Activated CD8-positive, alpha-beta memory T cell treated with anti-CD3 and anti-CD28 coated beads, Interleukin-2, amount 50 U/mL, for 1 hour (primary cell): Measurements from ENCODE around the gene VAV2.

ENCODE experiments used
- DNase-seq: peaks from one replicate; pipeline ENCODE4 v3.0.0-alpha.2; 2020; ENCODE audit errors: extremely low read depth

Gene VAV2

DNA sequence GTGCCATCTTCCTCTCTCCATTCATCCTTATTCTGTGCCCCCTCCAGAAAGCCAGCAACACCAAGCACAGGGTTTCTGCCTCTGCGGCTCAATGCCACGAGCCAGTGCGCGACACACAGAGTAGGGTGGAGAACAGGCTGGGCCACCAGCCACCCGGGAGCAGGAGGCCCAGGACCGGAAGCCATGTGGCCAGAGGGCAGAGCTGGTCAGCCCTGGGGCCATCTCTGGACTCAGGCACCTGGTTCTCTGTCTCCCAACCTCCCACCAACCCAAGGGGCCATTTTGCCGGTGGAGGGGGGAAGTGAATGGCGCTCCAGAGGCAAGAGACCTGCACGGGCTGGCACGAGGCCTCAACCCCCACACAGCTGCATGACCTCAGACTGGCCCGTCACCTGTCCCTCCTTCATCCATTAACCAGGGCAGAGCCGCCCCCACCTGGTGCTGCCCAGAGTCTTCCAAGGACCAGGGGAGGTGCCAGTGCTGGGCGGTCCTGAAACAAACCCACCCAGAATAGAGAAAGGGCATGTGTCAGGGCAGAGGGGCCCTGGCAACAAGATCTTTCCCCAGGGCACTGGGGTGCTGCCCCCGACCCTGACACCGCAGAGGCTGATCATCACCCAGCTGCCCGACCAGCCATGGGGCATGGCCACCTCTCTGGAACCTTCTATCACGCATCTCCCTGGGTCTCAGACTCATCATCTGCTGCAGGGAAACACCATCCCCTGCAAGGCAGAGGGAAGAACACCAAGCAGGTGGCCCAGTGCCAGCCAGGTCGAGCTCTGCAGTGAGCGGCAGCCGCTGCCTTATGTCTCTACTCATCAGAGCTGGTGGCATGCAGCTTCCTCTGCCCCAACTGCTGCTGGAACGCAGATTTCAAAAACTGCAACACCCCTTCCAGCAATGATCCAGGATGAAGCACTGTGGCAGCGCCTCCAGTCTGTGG lies 11.9 kb downstream of the VAV2 start:
- DNase-seq: no peak

DNA sequence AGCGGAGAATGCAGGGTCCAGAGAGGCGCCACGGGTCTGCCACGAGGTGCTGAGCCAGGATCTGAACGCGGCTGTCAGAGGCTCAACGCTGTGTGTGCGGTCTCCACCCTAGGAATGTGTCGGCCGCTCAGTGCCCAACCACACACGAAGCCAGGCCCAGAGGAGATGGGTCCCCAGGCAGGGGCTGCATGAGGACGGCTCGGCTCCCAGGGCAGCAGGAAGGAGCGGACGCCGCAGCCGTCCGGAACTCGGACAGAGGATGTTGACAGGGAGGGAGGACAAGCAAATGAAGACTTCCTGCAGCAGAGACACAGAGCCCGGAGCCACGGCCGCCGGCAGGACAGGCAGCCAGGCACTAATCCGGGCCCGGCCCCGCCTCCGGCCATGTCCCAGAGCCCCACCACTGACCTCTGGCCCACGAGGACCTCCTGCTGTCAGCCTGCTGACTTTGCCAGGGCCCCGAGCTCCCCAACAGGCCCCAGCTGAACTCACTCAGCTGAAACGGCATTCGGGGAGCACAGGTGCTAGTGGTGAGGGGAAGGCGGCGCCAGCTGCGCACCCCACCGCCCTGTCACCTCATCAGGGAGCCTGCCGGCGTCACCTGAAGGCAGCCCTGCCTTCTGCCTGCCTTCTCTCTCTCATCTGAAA lies 12.7 kb downstream of the VAV2 start:
- DNase-seq: no peak

DNA sequence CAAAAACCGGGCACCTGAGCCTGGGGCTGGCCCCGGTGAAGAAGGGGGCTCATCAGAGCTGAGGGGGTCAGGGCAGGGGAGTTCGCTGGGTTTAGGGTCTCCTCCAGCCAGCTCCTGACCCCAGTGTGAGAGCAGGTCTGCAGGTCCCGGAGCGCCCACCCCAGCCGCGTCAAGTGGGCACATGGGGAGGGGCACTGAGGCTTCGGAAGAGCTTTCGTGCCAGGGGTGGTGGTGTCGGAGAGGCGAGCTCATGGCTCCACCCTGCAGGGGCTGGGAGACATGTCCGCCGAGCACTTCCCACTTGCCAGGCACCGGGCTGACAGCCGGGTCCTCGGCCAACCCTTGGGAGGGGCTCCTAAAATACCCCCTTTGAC lies 13.2 kb downstream of the VAV2 start:
- DNase-seq: no peak

DNA sequence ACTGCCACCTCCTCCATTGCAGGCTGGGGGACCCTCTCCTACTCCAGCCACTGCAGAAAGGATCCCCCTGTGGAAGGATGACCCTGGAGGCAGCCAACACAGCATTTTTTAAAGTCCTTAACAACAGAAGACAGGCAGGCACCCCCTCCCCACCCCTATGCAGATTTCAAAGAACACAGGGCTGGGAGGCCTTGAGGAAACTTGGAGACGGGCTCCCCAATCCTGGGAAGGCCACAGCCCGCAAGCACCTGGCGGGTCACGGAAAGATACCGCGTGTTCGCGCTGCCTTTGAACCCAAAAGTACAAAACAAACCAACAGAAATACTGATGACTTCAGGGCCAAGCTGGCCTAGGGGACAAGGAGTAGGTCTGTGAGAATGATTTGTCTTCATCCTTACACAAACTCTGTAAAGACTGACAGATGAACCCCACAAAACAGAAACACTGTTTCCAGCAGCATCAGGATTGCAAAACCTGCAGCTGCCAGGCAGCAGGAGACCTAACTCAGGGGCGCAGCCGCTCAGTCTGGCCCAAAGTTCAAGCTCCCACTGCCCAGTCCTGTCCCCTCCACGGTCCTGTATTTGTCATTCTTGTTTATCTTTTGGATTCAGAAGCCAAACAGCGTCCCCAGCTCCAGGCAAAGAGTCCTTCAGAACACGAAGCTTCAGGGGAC lies 13.8 kb downstream of the VAV2 start:
- DNase-seq: no peak

DNA sequence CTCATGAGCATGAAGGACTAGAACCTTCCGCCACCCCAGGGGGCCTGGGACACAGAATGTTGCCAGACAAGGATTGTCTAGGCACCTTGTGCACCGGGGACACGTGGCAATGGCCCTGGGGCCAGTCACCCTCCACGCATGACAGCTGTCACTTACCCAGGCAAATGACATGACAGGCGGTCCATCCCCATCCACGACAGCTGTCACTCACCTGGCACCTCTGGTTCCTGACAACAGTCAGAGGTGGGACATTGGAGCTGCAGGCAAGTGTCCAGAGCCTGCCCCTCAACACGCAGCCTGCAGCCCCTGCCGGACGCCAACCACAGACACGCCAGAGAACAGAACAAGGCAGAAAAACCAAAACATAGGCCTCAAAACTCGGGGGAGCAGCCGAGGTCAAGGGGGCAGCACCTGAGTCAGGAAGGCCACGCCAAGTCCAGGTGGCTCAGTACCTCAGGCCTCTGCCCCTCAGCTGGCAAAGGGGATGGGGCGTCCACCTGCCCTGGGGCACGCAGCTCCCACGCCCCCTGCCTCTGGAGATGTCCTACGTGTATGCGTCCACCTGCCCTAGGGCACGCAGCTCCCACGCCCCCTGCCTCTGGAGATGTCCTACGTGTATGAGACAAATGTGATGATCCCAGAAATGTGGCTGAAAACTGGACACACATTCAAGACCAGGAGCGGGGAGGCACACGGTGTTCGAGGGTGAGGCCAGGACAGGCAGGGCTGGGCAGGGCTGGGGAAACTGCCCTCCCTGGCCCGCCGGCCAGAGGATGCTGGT lies 14.5 kb downstream of the VAV2 start:
- DNase-seq: no peak

DNA sequence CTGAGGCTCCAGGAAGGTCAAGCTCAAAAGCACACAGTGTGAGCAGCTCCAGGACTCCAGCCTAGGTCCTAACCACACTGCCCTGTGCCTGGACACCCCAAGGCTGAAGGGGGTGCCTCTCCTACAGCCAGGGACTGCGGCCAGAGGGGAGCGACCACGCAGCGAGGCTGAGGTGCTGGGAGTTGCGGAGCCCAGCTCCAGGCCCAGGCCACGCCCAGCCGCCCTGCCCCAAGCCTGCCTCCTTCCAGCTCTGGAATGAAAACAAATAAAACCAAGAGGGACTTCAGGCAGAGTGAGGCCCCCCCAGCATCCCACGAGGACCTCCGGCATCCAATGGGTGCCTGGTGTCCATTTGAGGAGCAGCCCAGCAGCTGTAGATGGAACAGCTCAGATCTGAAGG lies 15.2 kb downstream of the VAV2 start:
- DNase-seq: no peak

DNA sequence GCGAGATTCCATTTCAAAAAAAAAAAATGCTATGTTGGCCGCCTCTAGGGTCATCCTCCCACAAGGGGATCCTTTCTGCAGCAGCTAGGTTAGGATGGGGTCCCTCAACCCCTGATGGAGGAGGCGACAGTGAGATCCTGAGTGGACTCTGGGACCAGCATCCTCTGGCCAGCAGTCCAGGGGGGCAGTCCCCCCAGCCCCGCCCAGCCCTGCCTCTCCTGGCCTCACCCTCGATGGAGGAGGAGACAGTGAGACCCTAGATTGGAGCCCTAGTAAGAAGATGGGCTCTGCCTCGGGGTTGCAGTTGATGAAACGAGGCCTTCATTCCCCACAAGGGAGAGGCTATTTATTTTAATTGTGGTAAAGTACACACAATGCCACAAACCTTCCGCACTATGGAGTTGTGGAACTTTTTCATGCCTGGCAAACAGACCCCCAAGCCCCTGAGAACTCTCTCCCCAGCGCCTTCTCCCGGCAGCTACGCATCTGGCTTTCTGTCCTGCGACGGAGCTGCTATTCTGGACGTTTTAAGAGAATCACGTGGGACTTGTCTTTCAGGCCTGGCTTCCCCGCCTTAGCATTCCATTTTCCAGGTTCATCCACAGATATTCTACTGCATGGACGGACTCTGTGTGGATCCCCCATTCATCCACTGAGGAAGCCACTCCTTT lies 15.8 kb downstream of the VAV2 start:
- no peak for DNase-seq

DNA sequence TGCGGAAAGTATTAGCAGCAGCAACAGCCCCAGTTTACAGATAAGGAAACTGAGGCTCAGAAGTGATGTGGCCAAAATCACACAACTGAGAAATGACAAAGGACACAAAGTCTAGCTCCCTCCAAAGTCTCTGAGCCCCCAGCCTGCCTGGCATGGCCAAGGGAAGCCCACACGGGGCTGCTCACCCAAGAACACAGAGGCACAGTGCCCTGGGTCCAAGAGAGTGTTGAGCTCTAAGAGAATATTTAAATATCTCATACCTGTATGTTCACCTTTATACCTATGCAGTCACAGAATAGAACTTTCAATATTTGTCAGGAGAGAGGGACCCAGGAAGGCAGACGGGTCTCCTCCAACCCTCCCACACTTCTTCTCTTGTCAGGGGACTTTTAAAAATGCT lies 16.6 kb downstream of the VAV2 start:
- DNase-seq: no peak

DNA sequence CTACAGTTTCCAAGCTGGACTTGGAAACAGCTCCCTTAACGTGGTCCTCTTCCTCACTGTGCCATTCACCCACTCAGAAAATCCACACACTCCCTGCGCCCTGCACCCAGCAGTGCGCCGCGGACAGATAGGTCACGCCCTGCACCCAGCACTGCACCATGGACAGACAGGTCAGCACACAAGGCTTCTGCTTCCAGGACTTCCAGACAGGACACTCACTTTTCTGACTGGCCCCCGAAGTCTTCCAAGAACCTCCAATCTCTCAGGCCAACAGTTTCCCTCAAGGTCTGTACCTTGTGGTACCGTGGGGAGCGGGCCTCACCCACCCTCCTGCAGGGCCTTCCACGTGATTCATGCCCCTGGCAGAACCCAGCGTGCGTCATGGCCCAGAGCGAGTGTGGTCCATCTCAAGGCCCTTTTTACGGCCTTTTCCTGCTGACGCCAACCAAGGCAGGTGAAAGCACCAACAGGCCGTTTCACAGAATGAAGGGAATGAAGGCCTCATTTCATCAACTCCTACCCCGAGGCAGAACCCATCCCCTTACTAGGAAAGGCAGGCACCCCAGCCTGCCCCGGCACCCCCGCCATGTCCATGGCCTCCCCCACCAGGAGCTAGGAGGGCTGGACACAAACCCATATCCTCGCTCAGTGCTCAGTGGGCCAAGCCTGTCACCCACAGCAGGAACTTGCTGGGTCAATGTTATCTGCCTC lies 17.3 kb downstream of the VAV2 start:
- DNase-seq: no peak

DNA sequence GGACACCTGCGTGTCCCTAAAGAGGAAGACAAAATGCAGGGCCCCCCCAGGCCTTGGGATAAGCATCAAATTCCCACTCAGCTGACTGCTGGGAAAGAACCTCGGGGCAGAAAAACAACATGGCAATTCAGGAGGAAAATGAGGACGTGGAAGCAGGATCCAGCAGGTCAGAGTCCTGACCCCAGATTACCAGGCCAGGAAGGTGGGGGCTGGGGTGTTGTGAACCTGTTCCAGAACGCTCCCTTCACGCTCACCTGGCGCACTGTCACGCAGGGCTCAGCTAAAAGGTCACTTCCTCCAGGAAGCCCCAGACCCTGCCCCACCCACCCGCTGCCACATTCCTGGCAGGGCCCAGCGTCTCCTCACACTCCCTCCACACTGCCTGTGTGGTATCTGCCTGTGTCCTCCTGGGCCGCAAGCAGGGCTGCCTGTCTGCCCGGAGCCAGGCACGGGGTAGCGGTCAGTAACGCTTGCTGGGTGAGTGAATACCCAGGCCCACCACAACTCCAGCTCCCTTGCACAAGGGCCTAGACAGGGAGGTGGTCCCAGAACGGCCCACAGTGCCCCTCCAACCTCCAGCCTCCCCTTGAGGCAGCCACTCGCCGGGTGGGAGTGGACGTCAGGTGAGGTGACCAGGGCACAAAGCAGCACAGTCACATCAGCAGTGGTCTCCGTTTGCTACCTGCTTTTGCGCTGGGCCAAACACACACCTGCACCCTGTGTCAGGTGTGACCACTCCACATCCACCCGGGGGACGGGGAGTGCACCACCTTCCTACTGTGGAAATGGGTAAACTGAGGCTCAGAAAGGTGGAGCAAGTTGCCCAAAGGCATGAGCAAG lies 18.1 kb downstream of the VAV2 start:
- DNase-seq: no peak

DNA sequence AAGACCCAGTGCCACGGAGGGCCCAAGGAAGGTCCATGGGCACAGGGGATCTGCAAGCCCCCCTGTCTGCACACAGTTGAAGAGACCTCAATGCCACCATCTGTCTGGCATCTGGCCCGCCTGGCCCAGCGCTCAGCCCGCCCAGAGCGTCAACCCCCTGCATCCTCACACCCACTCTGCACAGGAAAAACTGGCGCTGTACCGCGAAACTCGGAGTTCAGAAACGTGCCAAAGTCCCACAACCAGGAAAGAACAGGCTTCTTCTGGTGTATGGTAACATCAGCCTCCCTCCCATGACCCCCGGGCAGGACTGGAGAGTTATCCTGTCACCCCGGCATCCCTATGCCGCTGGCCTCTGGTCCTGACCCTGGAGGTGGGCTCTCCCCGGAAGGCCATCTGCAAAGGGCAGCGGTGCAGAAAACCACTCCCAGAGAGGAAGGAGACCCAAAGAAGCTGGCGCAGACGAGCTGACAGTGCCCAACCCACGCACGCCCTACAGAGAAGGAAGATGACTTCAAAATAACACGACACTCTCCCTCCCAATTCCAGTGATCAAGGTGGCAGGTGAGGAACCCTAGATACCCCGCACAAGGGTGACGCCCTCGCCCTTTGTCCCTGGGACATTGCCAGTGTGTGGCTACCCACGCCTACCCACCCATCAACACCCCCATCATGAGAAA lies 18.9 kb downstream of the VAV2 start:
- DNase-seq: no peak

DNA sequence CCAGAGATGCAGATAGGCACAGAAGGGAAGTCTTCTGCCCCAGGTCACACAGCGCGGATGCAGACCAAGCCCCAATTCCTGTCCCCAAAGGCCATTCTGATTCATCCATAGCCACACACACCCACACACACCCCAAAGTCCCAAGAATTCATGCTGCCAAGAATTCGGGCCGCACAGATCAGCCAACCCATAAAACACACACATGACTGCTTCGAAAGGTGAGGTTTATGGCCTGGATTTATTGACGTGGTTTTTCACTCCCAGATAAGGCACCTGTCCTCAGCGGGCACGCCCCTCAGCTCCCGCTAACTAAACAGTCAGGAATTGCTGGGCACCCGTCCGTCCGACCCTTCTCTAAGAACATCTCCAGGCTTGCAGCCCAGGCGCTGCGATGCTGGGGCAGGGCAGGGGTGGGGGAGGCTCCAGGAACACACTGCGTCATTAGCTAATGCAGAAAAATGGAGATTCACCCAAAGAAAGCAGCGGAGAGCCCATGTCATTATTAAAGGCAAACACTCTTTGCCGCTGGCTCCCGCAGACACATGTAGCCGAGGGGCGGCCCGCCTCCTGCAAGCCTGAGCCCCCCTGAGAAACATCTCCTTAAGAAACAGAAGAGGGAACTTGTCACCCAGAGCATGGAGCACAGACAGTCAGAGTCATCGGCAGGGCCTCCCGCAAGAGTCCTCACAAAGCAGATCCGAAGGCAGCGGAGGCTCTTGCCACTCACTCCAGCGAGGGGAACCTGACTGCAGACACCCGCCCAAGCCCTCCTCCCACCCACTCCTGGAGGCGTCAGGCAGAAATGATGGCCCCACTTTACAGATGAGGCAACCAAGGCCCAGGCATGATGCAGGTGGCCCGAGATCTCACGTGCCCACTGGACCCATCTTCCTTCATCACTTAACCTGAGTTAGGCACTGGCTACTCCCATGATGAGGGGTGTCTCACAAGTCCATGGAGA lies 19.9 kb downstream of the VAV2 start:
- DNase-seq: no peak

DNA sequence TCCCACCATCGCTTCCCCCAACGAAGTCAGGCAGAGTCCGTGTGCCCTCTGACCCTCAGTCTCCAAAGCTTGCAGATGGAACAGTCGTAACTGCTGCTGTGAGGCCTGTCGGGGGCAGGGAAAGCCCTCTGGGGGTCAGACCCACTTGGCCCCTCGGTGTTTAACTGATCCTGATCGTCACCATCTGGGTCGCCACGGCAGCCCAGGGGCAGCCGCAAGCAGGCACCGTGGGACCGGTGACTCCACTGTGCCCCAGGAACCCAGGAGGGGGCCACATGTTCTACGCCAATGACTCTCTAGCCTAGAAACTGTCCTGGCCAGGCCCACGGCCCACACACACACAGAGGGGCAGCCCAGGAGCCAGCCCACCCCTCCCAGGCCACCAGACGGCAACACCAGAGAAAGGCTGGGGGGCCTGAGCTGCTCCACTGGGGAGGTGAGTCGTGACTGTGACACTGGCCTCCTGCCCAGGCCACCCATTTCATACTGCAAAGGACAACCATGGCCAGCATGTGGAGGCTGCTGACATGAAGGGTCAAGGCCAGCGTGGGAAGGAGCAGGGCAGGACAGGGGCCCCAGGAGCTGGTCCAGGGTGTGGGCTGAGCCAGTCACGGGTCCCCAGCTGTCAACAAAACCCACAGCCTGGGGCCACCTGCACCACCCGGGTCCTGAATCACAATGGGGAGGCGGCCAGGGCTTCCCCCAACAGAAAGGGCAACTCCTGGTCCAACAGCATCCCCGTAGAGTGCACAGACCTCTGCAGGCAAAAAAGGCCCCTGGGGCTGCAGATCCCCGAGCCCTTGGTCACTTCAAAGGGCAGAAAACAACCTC lies 20.8 kb downstream of the VAV2 start:
- no peak for DNase-seq

DNA sequence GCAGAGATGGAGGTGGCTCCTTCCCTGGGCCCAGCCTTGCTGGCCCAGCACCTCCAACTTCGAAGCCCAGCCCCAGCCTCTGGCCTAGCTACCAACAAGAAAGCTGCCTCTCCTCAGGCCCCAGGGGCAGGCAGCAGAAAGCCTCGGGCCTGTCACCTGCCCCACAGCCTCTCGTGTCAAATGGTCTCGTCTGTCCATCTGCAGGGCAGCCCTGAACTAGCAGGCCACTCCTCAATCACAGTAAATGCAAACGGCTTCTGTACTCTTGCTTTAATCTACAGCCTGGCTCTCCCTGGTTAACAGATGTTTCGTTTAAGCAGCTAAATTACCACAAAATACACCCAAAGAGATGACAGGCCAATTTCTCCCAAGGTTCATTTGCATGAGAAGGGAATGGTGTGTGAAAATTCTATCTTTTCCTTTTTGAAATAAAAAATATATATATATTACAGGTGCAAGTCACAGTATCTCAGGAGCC lies 21.5 kb downstream of the VAV2 start:
- no peak for DNase-seq

DNA sequence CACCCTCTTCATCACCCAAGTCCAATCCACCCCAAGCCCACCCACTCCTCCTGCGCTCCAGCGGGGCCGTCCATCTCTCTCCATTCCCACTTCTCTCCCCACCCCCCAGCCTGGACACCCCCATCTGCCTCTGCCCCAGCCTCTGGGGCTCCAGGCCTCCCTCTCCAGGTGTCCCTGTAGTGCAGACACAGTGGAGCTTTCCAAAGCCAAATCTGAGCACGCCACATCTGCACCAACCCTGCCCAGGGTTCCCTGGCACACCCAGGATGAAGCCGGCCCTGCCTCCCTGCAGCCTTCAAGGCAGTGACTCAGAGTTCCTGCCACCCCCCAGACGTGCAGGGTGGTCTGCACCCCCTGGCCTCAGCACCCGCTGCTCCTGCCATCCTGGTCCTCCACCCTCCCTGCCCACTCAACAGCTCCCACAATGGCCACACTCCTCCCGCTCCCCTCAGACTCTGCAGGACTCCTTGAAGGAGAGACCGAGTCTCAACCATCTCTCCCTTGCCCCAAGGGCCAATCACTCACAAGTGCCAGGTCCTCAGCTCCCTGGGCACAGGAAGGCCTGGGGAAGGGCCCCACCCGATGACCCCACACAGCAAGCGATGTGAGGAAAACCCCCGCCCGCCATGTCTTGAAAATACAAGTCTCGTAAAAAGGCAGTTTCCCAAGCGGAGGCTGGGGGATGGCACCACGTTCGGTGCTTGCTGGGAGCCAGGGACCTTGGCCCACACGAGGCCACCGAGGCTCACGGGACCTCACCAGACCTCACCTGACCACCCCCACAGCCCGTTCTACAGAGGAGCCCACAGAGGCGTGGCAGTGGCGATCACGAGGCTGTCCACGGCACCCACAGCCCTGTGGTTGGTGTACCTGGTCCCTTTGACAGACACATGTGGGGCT lies 22.2 kb downstream of the VAV2 start:
- DNase-seq: no peak
